Superior temporal gyrus (tissue), 1 donor: ENCODE data around the gene ADORA2A.

ENCODE experiments used
- DNase-seq: peaks from one replicate; pipeline ENCODE4 v3.0.0-alpha.2; 2016; ENCODE audit errors: extremely low spot score

The ADORA2A gene

GRCh38 chr22:24403346-24403745 lies 24.1 kb upstream of the ADORA2A start:
- DNase-seq = no peak

DNA sequence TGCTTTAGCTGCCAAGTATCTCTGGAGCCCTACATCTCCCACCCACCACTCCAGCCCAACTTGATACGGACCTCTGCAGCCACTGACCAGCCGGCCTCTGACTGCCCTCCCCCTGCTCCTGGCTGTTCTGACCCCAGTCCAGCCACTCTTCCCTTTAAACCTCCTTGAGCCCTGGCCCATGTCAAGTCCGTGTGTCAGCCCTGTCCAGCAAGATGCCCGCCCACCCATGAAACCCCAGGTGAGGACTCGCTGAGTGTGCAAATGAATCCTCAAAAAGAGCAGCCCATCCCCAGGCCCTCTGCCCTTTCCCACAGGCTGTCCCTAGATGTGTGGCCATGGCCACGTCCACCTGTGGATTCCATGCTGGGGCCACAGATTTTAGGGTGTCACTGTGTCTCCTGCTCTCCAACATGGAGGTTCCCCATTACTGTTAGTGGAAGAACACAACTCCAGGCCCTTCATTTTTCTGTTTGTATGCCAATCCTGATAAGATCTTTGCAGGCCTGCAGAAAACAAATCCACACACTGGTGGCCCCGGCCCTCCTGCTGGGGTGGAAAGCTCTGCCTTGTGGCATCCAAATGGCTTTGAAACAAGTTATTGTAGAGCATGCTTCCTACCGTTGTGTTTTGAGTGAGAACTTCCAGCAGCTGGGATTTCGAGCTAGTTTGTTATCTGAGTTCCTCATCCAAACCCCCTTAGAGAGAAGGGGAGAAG lies 22.7 kb upstream of the ADORA2A start:
- no peak for DNase-seq

DNA sequence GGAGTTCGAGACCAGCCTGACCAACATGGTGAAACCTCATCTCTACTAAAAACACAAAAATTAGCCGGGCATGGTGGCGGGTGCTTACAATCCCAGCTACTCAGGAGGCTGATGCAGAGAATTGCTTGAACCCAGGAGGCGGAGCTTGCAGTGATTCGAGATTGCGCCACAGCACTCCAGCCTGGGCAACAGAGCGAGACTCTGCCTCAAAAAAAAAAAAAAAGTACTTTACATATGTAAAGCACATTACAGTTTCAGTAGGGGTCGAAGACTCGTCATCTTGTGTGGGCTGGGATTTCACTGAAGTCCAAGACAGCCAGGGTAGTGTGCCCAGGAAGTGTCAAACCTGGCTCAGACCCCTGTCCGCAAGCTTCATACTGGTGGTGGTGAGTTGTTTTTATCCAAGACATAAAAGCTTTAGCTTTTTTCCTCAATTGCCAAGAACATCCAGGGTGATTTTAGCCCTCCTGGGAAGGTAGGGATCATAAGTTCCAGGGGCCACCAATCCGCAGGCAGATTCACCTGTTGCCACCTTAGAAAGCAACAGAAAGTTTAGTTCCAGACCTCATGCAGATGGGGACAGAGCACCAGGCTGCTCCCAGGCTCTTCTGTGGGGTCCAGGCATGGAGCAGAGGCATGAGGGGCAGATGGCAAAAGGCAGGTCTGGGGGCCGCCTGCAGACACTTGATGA lies 21.6 kb upstream of the ADORA2A start:
- no peak for DNase-seq

DNA sequence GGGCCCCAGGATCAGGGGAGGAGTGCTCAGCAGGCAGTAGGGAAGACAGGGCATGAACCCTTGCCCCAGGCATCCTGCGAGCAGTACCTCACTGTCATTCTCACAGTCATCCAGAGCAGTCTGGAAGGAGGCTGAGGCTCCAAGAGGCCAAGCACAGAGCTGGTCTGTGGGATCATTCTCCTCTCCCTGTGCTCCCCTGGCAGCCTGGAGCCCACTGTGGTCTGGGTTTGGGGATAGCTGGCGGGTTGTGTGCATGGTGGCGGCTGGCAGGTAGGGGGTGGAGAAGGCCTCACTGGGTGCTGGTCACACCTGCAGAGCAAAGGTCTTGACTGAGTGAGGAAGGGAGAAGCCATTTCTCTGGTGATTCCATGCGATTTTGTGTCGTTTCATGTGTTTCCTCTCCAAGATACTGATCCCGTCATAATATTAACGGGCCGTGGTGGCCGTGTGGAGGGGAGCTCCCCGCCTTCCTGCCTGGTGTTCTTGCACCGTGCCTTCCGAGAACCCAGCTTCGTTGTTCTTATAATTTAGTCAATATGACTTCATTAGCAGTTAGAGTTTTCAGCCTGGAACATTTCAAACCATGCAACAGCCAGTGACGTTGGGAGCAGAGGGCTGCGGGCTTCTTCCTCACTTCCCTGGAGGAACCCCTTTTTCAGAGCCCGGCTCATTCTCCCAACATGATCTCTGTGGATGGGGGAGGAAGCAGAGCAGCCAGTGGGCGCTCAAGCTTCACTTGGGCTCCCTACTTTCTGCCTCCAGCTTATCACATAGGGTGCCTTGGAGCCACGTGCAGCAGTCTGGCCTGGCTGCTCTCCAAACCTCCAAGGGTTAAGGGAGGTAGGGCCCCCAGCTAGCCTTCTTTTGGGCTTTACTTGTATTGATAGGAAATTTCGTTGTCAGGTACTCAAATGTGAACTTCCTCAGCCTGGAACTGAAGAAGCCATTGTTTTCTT lies 20.8 kb upstream of the ADORA2A start:
- no peak for DNase-seq

DNA sequence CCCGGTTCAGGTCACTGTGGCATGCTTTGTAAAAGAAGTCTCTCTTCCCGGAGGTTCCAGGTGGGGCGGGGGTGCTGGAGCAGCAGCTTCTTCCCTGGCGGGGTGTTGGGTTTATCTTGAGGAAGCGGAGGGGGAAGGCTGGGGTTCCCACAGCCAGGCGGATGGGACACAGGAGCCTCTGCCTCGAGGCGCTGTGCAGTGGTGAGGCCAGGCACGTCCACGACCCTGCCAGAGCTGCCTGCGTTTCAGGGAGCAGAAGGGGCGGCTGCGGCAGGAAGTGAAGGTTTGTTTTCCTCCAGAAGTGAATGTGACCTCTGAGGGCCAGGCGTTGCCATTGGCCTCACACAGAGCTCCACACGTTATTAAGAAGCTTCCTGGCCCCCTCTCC lies 20.1 kb upstream of the ADORA2A start:
- no peak for DNase-seq

DNA sequence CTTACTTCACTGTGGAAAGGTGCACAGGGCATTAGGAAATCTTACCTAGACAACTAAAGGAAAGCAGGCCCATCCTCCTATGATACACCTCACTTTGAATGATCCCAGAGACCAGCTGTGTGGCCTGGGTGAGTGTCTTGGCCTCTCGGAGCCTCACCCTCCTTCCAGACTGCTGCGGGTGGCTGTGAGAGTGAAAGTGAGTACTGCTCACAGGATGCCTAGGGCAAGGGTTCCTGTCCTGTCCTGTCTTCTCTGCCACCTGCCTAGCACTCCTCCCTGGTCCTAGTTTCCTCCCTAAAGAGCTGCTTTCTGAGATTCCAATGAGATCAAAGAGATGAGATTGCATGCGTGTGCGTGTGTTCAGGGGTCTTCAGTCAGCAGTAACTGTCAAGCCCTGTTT lies 19.5 kb upstream of the ADORA2A start:
- no peak for DNase-seq

GRCh38 chr22:24408630-24409029 lies 18.8 kb upstream of the ADORA2A start:
- DNase-seq = no peak

- DNase-seq = no peak
These were observed 17.7 kb upstream of the ADORA2A start for GRCh38 chr22:24409707-24410106.

DNA sequence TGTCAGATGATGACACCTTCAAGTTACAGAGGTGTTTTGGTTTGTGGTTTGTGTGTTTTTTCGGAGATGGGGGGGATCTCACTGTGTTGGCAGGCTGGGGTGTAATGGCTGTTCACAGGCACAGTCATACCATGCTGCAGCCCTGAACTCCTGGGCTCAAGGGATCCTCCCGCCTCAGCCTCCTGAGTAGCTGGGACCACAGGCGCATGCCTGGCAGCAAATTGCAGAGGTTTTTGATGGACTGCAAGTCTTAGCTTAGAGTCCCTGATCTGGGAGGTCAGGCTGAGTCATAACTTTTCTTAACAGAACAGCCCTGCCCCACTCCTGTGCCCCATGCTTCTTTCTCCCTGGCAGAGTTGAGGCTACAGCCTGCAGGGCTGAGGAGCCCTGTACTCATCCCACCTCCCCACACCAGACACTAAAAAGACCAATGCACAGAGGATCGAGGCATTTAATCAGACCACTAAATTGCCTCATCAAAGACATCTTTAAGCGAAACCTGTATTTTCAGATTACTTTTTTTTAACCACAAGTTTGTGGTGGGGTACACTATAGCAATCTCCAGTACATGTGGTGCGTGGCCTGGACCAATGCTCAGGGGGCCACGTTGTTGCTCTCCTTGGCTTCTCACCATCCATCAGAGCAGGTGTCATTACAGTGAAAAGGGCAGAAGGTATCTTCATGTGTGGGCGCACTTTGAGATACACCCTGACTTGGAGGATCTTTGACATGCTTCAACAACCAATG lies 17.1 kb upstream of the ADORA2A start:
- no peak for DNase-seq

DNA sequence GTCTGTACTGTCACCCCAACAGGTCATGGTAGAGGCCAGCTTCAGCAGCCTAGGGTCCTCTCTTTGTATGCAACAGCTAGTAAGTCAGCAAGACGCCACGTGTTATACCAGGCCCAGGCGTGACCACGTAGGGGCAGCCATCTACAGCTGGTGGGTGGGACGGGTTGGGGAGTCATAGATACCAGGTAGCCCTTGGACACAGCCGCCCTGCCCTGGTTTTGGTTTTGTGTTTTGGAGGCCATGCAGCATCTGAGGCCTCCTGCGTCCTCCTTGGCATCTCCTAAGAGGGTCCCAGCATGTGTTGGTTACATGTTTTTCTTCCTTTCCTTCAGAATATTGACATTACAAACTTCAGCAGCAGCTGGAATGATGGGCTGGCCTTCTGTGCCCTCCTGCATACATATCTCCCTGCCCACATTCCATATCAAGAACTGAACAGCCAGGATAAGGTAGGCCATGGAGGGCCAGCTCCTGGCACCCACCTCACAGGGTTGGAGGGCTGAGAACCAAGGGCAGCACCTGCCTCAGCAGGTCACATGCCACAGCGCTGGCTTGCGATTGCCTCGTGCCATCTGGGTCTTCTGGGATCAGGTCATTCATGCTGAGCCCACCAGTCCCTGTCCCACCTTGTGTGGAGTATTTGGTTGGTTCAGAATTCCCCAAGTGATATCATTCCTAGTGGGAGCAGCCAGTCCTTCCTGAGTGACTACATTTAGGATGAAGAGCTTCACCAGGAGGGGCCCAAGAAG lies 16.0 kb upstream of the ADORA2A start:
- no peak for DNase-seq

- no peak for DNase-seq
These were observed 15.1 kb upstream of the ADORA2A start for GRCh38 chr22:24412274-24412673.

DNA sequence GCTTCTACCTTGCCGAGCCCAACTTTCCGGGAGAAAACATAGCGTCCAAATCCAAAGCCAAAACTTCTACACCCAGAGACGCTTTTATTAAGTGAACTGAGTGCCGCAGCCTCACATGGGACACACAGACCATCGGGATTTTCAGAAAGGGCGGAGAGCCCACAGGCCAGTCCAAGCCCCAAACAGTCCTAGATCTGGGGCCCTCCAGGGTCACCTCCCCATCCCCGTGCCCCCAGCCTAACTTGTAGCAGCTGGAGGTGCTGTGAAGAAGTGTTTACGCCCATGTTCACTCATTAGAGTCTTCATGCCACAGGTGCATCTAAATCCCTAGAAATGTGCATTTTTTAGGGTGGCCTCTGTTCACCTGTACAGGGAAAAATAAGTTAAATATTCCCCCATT lies 14.1 kb upstream of the ADORA2A start:
- no peak for DNase-seq

- DNase-seq = no peak
These were observed 13.5 kb upstream of the ADORA2A start for GRCh38 chr22:24413736-24414385.

DNA sequence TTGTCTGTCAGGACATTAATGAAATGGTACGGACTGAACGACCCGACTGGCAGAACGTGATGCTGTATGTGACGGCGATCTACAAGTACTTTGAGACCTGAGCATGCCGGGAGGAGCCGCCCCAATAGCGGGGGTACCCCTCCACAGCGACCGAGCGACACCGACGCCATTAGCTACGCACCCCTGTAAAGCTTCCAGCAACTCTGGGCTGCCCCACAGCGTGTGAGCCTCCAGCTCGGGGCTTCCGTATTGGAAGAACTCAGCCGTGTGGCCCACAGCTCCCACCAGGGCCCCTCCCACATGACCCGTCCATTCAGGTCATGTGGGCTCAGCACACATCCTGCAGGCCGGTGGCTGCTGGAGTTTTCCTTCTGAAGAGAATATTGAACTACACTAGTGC lies 12.9 kb upstream of the ADORA2A start:
- DNase-seq = no peak

DNA sequence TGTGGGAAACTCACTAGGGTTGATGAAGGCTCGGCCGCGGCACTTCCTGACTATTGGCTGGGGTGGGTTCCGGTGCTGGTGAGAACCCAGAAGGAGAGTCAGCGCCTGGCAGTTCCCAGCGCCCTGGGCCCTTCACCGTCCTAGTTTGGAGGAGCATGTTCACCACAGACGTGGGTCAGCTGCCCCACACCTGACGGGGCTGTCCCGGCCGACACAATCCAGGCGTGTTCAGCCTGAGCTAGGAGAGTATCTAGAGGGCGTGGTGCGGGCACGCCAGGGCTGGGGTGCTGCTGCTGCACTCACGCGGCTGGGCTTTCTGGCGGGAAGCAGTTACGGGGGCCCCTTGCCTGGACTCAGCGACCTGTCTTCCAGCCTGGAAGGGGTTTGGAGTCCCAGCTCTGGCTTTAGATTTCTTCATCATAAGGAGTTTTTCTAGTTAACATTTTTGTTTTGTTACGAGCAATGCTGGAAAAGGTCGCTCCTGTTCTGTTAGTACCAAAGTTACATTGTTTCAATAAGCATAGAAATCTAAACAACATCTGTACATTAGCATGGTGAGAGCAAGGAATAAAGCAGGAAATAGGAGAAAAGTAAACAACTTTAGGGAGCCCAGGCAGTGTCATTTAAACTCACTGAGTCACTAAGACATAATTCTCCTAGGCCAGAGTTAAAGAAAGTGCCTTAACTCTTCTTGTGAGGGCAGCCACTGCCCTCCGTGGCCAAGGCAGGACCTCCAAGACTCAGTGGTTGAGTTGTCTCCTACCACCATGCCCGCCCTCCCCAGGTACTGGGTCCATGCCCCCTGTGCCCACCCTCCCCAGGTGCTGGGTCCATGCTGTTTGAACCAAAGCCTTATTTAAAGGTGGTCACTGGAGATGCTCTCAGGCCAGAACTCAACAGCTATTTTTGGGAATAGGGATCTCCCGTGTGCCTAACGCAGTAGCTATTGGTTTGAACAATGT lies 12.1 kb upstream of the ADORA2A start:
- DNase-seq = no peak

DNA sequence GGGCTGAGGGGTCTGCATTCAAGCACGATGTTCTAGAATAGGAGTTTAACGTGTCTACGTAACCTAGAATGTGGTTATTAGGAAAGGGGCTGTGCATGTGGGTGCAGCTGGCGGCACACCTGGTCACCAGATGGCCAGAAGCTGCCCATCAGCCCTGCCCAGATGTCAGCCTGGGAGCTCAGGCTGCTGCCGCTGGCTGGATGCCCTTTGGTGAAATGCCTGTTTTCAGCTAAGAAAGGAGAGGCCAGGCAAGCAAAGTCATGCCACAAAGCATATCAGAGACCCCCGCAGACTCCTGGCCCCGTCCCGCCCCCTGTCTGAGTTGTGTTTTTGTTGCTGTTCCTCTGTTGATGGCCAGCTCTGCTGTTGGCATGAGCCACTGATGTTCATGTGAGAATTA lies 11.3 kb upstream of the ADORA2A start:
- no peak for DNase-seq

GRCh38 chr22:24416611-24417010 lies 10.8 kb upstream of the ADORA2A start:
- no peak for DNase-seq

GRCh38 chr22:24417200-24417599 lies 10.2 kb upstream of the ADORA2A start:
- DNase-seq = no peak

DNA sequence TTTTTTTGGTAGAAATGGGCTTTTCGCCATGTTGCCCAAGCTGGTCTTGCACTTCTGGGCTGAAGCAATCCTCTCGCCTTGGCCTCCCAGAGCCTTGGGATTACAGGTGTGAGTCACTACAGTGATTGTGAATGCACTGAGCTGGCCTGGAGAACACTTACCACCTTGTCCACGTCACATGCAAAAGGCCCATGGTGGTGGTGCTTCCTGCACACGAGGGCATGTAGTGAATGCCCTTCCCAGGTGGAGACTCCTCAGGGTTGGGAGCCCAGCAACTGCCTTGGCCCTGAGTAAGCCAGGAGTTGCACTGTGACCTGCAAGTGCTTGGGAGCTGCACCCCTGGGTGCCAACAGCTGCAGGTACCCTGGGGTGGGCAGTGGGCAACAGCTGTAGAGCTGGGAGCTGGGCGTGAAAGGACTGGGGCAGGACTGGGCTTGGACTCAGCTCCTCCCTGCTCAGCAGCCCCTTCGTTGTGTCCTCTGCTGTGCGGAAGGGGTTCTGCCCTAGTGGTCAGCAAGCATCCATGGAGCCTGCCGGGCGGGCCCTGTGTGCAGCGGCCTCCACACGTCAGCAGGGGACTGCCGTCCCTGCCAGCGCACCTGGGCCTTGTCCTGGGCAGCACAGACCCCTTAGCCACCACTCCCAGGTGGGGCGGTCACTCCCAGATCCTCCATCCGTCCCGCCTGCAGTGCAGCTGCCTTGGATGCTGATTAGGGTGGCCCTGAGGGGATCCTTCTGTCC lies 9.3 kb upstream of the ADORA2A start:
- DNase-seq = no peak
